GM12878 (cell line): Measurements from ENCODE around the gene MAPK8IP3. TPM values are rescaled to one million over a fixed set of nuclear protein-coding genes. Genes with fewer than 3 reads are reported as not detected.

ENCODE experiments used
- ATAC-seq: fragments of 200-7000 bp; cut with Tn5 transposase; 3 replicates; pipeline ENCODE4 v1.9.1; 2020; ENCODE audit warnings: mild to moderate bottlenecking, moderate library complexity
- BruUV-seq: library from RNA; stranded (reverse); fragments of 400-500 nt; replicated peaks from 2 replicates; lab custom pipeline; 2021; lab: Mats Ljungman, UMichigan
- CTCF ChIA-PET: fragments of 300-600 bp; sonication (Branson Sonifier 250); formaldehyde crosslinking; extraction: SDS; loops from one replicate; lab custom pipeline; 2021; ENCODE audit warnings: inconsistent platforms; lab: Yijun Ruan, JAX
- POLR2A ChIA-PET: fragments of 350-600 bp; formaldehyde crosslinking; extraction: SDS; loops from one replicate; lab custom pipeline; 2021; ENCODE audit warnings: inconsistent platforms; lab: Charles Lee
- RAD21 ChIA-PET: fragments of 300-600 bp; sonication (Branson Sonifier 250); formaldehyde crosslinking; loops from one replicate; lab custom pipeline; 2023; ENCODE audit warnings: antibody characterized with exemption; ENCODE audit not compliant: unreplicated experiment; lab: Charles Lee
- SMC1A ChIA-PET: fragments of 300-600 bp; sonication (Branson Sonifier 250); formaldehyde crosslinking; loops from one replicate; lab custom pipeline; 2023; ENCODE audit not compliant: unreplicated experiment, uncharacterized antibody; lab: Charles Lee
- DNase-seq: peaks from one replicate; pipeline ENCODE4 v3.0.0-alpha.2; 2011; ENCODE audit warnings: low read depth, low spot score
- FAIRE-seq: peaks from 3 replicates; lab custom pipeline; 2011; peaks lifted over from hg19 to GRCh38; lab: Jason Lieb, UNC
- H2AFZ ChIP-seq: 2 replicates; pipeline ENCODE4 v1.6.0; 2011; ENCODE audit warnings: low read depth, low read length, control low read depth; ENCODE audit not compliant: control insufficient read depth
- H3K27ac ChIP-seq: 2 replicates; pipeline ENCODE4 v1.5.1; 2011; ENCODE audit warnings: control low read depth; ENCODE audit not compliant: control insufficient read depth, insufficient read depth
- H3K27me3 ChIP-seq, 2 experiments: replicated peaks in 1 of 2; 2 replicates each; pipeline versions ENCODE4 v1.6.0 to v1.6.1; 2011; ENCODE audit warnings: low read length in 1 of 2; ENCODE audit not compliant: control insufficient read depth in 2 of 2, insufficient read depth in 2 of 2
- H3K36me3 ChIP-seq, 2 experiments: 2 replicates each; pipeline ENCODE4 v1.5.1; 2011; ENCODE audit warnings: low read length in 1 of 2; ENCODE audit not compliant: control insufficient read depth in 2 of 2, insufficient read depth in 2 of 2
- H3K4me1 ChIP-seq: 2 replicates; pipeline ENCODE4 v1.6.1; 2011; ENCODE audit warnings: mild to moderate bottlenecking, low read length, moderate library complexity, mixed read lengths; ENCODE audit not compliant: control insufficient read depth, insufficient read depth
- H3K4me2 ChIP-seq: 2 replicates; pipeline ENCODE4 v1.6.0; 2011; ENCODE audit warnings: control low read depth; ENCODE audit not compliant: control insufficient read depth, insufficient read depth
- H3K4me3 ChIP-seq: fragments of 200-600 bp; sonication (generic); 2 replicates; pipeline ENCODE4 v1.5.1; 2016
- H3K79me2 ChIP-seq: 2 replicates; pipeline ENCODE4 v1.6.0; 2011; ENCODE audit warnings: low read length; ENCODE audit not compliant: control insufficient read depth, insufficient read depth
- H3K9ac ChIP-seq: 2 replicates; pipeline ENCODE4 v1.8.0; 2011; ENCODE audit warnings: low read length, control low read depth, mixed read lengths; ENCODE audit not compliant: control insufficient read depth, insufficient read depth
- H3K9me3 ChIP-seq: replicated peaks from 3 replicates; pipeline ENCODE4 v1.5.1; 2011; ENCODE audit warnings: mild to moderate bottlenecking, low read length; ENCODE audit not compliant: control insufficient read depth, insufficient read depth
- H4K20me1 ChIP-seq: 2 replicates; pipeline ENCODE4 v1.6.0; 2011; ENCODE audit not compliant: control insufficient read depth, insufficient read depth
- MLLT1 ChIP-seq: fragments of 450-650 bp; IDR thresholded peaks from 2 replicates; pipeline ENCODE4 v1.6.1; 2016; ENCODE audit warnings: mild to moderate bottlenecking
- SKIL ChIP-seq: fragments of 450-650 bp; IDR thresholded peaks from 2 replicates; pipeline ENCODE4 v1.6.1; 2017; ENCODE audit warnings: mild to moderate bottlenecking, low read depth, inconsistent platforms; ENCODE audit not compliant: poor library complexity, severe bottlenecking
- TCF12 ChIP-seq: IDR thresholded peaks from 2 replicates; pipeline ENCODE4 v1.6.1; 2011; ENCODE audit warnings: low read depth, mild to moderate bottlenecking, low read length
- ZNF24 ChIP-seq: fragments of 450-650 bp; IDR thresholded peaks from 2 replicates; pipeline ENCODE4 v1.6.1; 2017; ENCODE audit warnings: antibody characterized with exemption, mild to moderate bottlenecking
- WGBS: methylation state at CpG from one replicate; pipeline ENCODE4 v1.1.6; 2016; ENCODE audit warnings: low lambda C conversion rate; ENCODE audit not compliant: insufficient replicate concordance, insufficient coverage; ENCODE audit errors: missing lambda C conversion rate; 5-methylcytosine and 5-hydroxymethylcytosine counted together
- in situ Hi-C: fragments of 300-500 bp; cut with MboI; formaldehyde crosslinking; loops from 9 replicates; pipeline ENCODE4 v1.14.3; 2018; ENCODE audit warnings: mixed read lengths
- intact Hi-C: fragments of 100-400 bp; cut with micrococcal nuclease; formaldehyde crosslinking; loops from one replicate; pipeline ENCODE4 v1.14.2; 2022; ENCODE audit not compliant: unreplicated experiment
- polyA plus RNA-seq, 11 experiments: library from polyadenylated mRNA; depleted of rRNA in 4 of 11; unstranded in 6 of 11; stranded (reverse) in 5 of 11; fragments of >200 nt; fragmentation: Nextera tagmentation in 4 of 11; fragmentation: Illumina TruSeq in 1 of 11; extraction: Ambion mirVana in 4 of 11; extraction: Trizol in 1 of 11; gene quantifications; 1 replicate in 1 of 11; 2 replicates in 10 of 11; pipeline versions ENCODE4 v1.2.1 to v1.2.3, GENCODE V29; 2011 to 2016; ENCODE audit warnings: inconsistent platforms in 2 of 11, missing spikeins in 2 of 11, low read depth in 1 of 11
- total RNA-seq, 4 experiments: library from RNA; depleted of rRNA in 3 of 4; stranded (reverse); fragments of >200 nt in 3 of 4; fragmentation: Illumina TruSeq in 1 of 4; extraction: Trizol in 1 of 4; gene quantifications; 2 replicates each; pipeline versions ENCODE4 v1.2.1 to v1.2.3, GENCODE V29; 2013 to 2021

Gene MAPK8IP3
- total and polyA plus RNA-seq, 10 of the 15 experiments (the other 5 are each of a cell fraction or from before 2014, with no cell fraction given), result 0.06 to 67.9 (median 18.2) TPM

DNA sequence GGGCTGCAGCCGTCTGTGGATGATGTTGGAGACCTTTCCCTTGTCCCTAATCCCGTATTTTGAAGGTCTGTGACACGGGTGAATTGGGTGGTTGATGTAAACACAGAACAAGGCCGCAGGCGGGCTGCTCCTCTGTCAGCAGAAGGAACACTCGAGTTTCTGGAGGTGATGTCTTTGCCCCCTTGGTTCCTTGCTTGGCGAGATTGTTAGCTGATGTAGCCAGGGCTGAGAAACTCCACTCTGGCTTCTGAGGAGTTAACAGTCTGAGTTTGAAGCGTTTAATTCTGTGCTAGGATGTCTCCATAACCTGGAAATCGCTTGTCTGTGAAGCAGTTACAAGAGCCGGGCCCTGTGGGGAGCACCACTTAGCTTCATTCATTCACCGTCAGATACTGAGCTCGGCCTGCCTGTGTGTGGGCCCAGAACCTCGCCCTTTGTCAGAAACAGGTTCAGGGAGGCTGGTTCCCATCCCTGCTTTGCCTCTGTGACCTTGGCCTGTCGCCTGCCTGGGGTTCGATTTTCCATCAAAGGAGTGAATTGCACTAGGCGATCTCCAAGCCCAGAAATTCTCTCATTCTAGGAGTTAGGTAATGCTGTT is 1.3 kb downstream of the MAPK8IP3 start:
- Histone ChIP-seq H3K9me3 (no peaks in the 10 kb centered on the region), H4K20me1 (peaks cover 4% of the 10 kb centered on the region; the same call in 1 of the 2 replicates), H3K36me3 (peaks cover 2 to 5% of the 10 kb centered on the region in 2 experiments), H3K4me2 (peak overlapping the region; percentile 79), H3K9ac (peak overlapping the region; percentile 73), H3K4me3 (peak overlapping the region; percentile 73), H3K79me2 (peaks cover 35% of the 10 kb centered on the region), H3K27ac (peak overlapping the region; percentile 69), H3K27me3 (no peaks in the 10 kb centered on the region), H3K4me1 (peaks cover 14% of the 10 kb centered on the region), H2AFZ (no peak overlapping the region)
- RAD21 ChIA-PET, result interaction anchor here (0.6 to 1.1 kb wide), 3 partner anchors 30 to 287 kb away, joined by 3 to 4 read pairs (median 3); partner anchors contain the start of genes JPT2, NUBP2, SPSB3 and UQCC4
- CTCF ChIA-PET, result interaction anchor here (0.7 to 1.9 kb wide), 3 partner anchors 10 to 344 kb away, joined by 3 to 6 read pairs (median 3); no protein-coding TSS in a partner anchor
- FAIRE-seq, result peak; percentile 49
- in situ Hi-C loops, result no loop called here
- TF ChIP-seq MLLT1, result 0 out of 2 replicates have a peak, but pooled peaks have one; percentile 17
- no peak for TF ChIP-seq TCF12
- TF ChIP-seq ZNF24, result peak; percentile 60; the same call in 1 of the 2 replicates
- no peak for TF ChIP-seq SKIL
- SMC1A ChIA-PET, result interaction anchor here (0.8 to 1.8 kb wide), 2 partner anchors 19 to 91 kb away, joined by 3 to 4 read pairs; no protein-coding TSS in a partner anchor
- POLR2A ChIA-PET, result interaction anchor here (0.8 to 2.6 kb wide), 5 partner anchors 8 to 96 kb away, joined by 4 to 13 read pairs (median 5); partner anchors contain the start of genes EME2, IFT140 and MRPS34
- WGBS, result 10% methylated on average over 16 of the region's 16 CpGs
- 0 out of 3 replicates have a peak, but pooled peaks have one; percentile 8 for ATAC-seq
- no TSS peak for BruUV-seq
- intact Hi-C loops, result loop anchor here (2.0 to 5.0 kb wide), 2 partner anchors 14 to 65 kb away; partner anchors contain the start of genes EME2, MRPS34 and NME3
- DNase-seq, result no peak
